Germinal center (tissue), 1 donor: ENCODE results near the gene RPS6KA4.
"Not testable (repeated sequence)": the region's sequence is repeated elsewhere in the genome, so short reads cannot be mapped to it uniquely, and the experiment has no call there.

Experiments used
- DNase-seq: peaks from one replicate; pipeline ENCODE4 v3.0.0; 2012; ENCODE audit warnings: mixed read lengths, low spot score

Gene RPS6KA4

DNA sequence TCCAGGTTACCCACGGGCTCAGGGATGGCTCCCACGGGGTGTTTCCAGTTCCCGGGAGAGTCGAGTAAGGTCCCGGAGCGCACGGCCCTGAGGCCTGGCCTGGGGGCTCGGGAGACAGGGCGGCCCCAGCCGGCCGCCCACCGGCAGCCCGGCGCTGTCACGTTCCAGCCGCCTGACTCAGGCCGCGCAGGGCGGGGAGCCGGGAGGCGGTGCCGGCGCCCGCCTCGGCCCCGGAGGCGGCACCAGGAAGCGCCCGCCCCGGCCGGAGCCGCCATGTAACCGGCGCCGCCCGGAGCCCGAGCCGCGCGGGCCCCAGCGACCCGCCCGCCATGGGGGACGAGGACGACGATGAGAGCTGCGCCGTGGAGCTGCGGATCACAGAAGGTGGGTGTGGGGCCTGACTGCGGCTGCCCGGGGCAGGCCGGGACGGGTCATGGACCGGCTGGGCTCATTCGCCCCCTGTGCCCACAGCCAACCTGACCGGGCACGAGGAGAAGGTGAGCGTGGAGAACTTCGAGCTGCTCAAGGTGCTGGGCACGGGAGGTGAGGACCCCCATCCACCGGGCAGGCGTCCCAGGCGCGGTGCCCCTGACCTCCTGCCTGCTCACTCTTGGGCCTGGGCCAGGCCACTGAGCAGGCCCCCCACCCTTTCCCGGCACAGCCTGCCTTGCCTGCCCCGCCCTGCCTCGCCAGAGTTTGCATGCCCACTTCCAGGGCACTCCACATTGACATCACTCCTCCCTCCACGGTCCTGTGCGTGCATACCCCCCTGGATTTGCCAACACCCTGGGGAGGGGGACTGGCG lies at the start of gene RPS6KA4:
RPS6KA4 (plus strand) TSS at position 256 of the 805 bp plus-strand sequence; CDS start at position 330, 74 bp downstream.
- DNase-seq = peak; percentile 82

GRCh38 chr11:64312947-64313346 lies 46.0 kb upstream of the RPS6KA4 start:
- DNase-seq = no peak

- DNase-seq = no peak
Observed at GRCh38 chr11:64313491-64314145, 45.3 kb upstream of the RPS6KA4 start.

DNA sequence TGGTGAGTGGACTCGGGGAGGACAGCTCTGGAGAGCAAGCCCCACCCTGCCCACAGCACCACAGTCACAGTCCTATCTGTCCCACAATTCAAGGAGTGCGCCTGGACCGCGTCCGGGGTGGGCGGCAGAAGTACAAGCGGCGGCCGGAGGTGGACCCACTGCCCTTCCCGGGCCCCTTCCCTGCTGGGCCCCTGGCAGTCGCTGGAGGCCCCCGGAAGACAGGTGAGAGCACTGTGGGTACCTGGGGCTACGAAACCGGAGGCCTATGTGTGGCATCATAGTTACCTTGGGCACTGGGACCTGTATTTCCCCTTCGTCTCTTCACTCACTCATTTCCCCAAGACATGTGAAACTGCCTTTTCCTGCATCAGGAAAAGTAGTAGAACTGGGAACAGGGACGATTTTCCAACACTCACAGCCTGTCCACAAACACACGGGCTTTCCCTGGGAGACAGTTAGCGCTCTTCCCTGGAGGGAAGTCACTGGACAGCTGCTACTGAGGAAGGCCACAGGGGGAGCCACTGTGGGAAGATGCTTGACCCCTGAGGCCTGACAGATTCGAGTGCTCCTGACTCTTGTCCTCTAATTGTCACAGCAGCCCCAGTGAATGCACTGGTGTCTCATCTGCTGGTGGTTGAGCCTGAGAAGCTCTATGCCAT lies 44.7 kb upstream of the RPS6KA4 start:
- no peak for DNase-seq

DNA sequence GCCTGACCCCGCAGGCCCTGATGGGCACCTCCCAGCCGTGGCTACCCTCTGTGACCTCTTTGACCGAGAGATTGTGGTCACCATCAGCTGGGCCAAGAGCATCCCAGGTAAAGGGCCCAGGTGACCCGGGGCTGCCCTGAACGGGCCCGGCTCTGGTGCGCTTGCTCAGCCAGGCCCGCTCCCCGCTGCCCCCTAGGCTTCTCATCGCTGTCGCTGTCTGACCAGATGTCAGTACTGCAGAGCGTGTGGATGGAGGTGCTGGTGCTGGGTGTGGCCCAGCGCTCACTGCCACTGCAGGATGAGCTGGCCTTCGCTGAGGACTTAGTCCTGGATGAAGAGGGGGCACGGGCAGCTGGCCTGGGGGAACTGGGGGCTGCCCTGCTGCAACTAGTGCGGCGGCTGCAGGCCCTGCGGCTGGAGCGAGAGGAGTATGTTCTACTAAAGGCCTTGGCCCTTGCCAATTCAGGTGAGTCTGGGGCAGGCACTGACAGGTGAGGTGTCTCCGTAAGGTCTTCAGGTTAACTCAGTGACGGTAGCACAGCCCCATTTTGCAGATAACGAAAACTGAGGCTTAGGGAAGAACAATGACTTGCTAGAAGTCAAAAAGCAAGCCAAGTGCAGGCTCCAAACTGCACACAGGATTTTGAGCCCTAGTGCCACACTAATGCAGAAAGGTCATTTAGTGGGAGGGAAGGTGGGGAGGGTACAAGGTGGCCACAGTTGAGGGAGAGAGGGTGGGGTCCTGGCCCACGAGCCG lies 44.0 kb upstream of the RPS6KA4 start:
- DNase-seq = no peak

- not testable (repeated sequence) for DNase-seq
Observed at GRCh38 chr11:64315667-64316526, 43.1 kb upstream of the RPS6KA4 start.

- DNase-seq = no peak
Observed at GRCh38 chr11:64316672-64317324, 42.2 kb upstream of the RPS6KA4 start.

- DNase-seq = peak; percentile 87
Observed at GRCh38 chr11:64317325-64317960, 41.5 kb upstream of the RPS6KA4 start, which contains the start of gene TRMT112. Gene TRMT112 (minus strand): TSS chr11:64317559. CDS start chr11:64317526, 33 bp downstream.

GRCh38 chr11:64317961-64318765 lies 40.8 kb upstream of the RPS6KA4 start, which contains the start of gene PRDX5:
Gene PRDX5 (plus strand): TSS chr11:64318121. CDS start chr11:64318216, 95 bp downstream.
- peak; percentile 95 for DNase-seq

GRCh38 chr11:64318766-64319761 lies 39.9 kb upstream of the RPS6KA4 start:
- DNase-seq = no peak

- no peak for DNase-seq
Observed at GRCh38 chr11:64320556-64320955, 38.4 kb upstream of the RPS6KA4 start.

DNA sequence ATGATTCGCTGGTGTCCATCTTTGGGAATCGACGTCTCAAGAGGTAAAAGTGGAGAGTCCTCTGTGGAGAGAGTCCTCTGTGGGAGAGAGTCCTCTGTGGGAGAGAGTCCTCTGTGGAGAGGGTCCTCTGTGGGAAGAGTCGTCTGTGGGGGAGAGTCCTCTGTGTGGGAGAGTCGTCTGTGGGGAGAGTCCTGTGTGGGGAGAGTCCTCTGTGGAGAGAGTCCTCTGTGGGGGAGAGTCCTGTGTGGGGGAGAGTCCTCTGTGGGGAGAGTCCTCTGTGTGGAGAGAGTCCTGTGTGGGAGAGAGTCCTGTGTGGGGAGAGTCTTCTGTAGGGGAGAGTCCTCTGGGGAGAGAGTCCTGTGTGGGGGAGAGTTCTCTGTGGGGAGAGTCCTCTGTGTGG lies 37.9 kb upstream of the RPS6KA4 start:
- no peak for DNase-seq

DNA sequence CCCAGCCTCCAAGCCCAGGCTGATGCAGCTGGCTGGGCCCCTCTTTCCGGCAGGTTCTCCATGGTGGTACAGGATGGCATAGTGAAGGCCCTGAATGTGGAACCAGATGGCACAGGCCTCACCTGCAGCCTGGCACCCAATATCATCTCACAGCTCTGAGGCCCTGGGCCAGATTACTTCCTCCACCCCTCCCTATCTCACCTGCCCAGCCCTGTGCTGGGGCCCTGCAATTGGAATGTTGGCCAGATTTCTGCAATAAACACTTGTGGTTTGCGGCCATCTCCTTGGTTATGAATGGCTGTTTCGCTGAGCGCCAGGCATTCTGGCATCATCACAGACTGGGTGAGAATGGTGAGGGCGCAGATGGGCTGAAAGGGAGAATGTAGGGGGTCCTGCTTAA lies 37.4 kb upstream of the RPS6KA4 start:
- no peak for DNase-seq

DNA sequence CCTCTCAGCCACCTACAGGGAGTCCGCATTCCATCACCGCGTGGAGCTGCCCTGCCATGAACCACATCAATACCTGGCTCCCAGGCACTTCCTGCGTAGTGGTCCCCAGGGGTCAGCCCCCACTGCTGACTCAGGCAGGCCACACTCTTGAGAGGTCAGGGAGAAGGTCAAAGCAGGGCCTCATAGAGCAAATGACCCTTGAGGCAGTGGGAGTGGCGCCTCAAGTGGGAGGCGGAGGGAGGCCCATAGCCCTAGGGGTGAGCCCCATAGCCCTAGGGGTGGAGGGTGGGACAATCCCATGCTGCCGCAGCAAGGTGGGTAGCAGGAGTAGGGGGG lies 36.1 kb upstream of the RPS6KA4 start:
- DNase-seq = no peak

- no peak for DNase-seq
Observed at GRCh38 chr11:64323373-64323772, 35.6 kb upstream of the RPS6KA4 start.

GRCh38 chr11:64323984-64324383 lies 35.0 kb upstream of the RPS6KA4 start:
- DNase-seq = not testable (repeated sequence)

DNA sequence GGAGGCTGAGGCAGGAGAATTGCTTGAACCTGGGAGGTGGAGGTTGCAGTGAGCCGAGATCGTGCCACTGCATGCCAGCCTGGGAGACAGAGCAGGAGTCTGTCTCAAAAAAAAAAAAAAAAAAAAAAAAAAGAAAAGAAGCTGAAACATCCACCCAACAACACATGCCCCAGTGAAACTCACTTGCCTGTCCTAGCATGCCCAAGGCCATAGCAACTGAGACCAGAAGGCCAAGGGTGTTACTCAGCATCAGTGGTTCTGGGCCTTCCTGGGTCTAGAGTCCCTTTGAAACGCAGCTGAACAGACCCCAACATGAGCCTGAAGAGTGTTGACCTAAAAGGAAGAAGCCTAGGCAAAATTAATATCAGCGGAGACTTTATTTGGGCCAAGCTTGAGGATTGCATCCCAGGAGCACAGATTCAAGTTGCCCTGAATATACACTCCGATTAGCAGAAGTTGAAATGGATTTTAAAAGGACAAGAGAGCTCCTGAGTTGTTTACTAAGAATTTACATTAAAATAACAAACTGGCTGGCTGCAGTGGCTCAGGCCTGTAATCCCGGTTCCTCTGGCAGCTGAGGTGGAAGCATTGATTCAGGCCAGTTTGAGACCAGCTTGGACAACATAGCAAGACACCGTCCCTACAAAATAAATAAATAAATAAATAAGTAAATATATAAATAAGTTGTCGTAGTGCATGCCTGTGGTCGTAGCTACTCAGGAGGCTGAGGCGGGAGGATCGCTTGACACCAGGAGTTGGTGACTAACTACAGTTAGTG lies 34.1 kb upstream of the RPS6KA4 start:
- no peak for DNase-seq
